ENCODE data around the gene MRPS26.

MRPS26 gene

DNA sequence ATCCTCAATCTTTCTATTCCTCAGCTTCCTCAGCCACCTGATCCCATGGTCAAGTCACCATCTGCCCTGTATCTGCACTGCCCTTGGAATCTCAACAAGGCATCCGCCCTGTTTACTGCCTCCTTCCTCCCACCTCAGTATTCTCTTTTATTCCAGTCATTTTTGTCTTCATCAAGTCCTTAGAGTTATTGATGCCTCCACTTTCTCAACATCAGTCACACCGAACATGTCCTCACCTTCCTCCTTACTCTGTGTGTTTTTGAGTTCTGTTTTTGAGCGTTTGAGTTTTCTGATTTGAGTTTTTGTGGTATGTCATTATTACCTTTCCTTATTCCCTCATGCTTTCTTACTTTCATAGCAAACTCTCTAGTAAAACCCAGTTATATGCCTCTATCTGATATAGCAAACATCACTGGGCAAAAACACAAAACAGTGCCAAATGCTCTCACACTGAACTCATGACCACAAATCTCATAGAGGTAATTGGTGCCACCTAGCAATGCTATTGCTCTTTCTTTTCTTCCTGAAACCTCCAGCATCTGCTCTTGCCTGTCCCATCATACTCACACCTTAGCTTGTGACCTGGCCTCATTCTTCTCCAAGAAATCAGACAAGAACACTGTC is 14.2 kb upstream of the MRPS26 start:
- TF ChIP-seq, protein P1, sequence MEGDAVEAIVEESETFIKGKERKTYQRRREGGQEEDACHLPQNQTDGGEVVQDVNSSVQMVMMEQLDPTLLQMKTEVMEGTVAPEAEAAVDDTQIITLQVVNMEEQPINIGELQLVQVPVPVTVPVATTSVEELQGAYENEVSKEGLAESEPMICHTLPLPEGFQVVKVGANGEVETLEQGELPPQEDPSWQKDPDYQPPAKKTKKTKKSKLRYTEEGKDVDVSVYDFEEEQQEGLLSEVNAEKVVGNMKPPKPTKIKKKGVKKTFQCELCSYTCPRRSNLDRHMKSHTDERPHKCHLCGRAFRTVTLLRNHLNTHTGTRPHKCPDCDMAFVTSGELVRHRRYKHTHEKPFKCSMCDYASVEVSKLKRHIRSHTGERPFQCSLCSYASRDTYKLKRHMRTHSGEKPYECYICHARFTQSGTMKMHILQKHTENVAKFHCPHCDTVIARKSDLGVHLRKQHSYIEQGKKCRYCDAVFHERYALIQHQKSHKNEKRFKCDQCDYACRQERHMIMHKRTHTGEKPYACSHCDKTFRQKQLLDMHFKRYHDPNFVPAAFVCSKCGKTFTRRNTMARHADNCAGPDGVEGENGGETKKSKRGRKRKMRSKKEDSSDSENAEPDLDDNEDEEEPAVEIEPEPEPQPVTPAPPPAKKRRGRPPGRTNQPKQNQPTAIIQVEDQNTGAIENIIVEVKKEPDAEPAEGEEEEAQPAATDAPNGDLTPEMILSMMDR (conservative IDR thresholded peaks at IDR 0.05; ENCODE audit: low read length): no peak
- H3K4me3 ChIP-seq (ENCODE audit: low read length): no peak overlapping the region
- no peak for DNase-seq (ENCODE audit: low read depth)

DNA sequence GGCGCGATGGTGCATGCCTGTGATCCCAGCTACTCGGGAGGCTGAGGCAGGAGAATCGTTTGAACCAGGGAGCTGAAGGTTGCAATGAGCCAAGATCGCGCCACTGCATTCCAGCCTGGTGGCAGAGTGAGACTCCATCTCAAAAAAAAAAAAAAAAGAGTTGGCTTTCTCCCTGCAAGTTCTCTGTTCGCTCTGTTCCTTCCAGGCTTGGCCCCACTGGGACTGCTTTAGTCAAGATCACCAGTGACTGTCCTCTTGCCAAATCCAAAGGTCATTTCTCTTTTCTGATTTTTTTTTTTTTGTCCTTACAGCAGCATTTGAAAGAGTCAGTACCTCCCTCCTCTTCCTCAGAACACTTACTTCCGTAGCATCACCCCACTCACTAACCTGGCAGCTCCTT is 13.2 kb upstream of the MRPS26 start:
- TF ChIP-seq, protein P1 (conservative IDR thresholded peaks at IDR 0.05; ENCODE audit: low read length): no peak
- no peak for DNase-seq (ENCODE audit: low read depth)
- H3K4me3 ChIP-seq (ENCODE audit: low read length): no peak overlapping the region

DNA sequence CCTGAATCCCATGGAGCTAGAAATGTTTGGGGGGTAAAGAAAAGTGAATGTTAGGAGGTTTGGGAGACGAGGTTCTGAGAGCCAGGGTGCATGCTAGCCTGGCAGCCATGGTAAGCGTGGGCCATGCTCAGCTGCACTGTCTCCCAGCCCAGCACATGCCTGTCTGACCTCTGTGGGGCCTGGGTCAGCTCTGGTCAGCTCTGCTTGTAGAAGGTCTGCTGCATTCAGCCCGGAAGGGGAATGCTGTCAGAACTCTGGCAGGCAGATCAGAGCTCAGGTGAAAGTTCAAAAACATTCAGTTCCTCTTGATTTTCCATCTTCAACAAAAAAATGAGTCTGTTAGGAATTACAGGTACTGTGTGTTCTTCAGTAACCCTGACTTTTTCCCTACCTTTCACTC is 8.2 kb upstream of the MRPS26 start:
- no peak for DNase-seq (ENCODE audit: low read depth)
- TF ChIP-seq, protein P1 (conservative IDR thresholded peaks at IDR 0.05; ENCODE audit: low read length): no peak
- no peak overlapping the region for H3K4me3 ChIP-seq (ENCODE audit: low read length)

DNA sequence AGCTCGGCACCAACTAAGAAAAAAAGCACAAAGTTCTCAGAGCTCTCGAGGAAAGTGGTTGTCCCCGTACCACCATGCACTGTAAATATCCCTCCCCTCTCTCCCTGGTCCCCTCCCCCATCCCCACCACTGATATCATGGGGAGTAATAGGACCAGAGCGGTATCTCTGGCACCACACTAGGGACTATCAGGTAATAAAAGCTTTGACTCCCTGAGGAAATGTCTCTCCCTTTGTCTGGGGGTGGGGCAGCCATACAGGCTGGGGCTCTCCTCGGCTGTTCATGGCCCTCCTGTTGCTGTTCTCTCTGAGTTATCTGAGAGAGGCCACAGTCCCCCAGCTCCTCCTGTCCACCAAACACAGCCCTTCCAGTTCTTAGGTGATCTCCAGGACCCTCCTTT is 7.4 kb upstream of the MRPS26 start:
- TF ChIP-seq, protein P1 (conservative IDR thresholded peaks at IDR 0.05; ENCODE audit: low read length): no peak
- H3K4me3 ChIP-seq (ENCODE audit: low read length): no peak overlapping the region
- no peak for DNase-seq (ENCODE audit: low read depth)

DNA sequence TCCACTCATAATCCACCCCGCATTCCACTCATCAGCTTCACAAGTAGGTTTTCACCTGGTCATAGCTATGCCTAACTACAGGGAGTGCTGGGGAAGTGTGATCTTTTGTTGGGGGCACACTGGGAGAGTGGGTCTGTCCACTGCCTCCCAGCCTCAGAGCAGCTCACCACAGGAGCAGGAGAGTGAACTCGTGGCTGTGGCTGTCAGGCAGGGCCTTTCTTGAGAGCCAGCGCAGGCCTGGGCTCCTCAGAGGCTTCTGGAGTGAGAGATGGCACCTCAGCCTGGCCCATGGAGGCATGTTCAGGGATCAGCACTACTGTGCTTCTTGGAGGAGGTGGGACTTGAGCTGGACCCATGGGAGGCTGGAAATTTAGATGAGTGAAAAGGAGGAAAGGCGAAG is 6.4 kb upstream of the MRPS26 start:
- no peak overlapping the region for H3K4me3 ChIP-seq (ENCODE audit: low read length)
- TF ChIP-seq, protein P1 (conservative IDR thresholded peaks at IDR 0.05; ENCODE audit: low read length): no peak
- no peak for DNase-seq (ENCODE audit: low read depth)

DNA sequence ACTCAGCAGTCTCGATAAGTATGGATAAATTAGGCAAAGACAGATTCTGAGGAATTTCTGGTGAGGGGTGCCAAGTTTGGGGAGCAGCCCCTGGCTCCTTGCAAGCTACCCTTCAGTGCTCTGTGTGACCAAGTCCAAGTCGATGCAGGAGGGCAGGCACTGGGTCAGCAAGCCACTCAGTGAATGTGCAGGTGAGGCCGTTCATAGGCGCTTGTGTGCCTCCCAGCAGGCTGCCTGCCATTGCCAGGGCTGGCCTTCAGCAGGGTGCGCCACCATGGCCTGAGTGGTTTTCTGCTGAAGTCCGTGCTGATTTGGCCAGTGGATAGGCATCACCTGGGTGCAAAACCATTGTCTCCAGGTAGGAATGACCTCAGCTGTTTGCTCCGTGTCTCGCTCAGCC is 5.8 kb upstream of the MRPS26 start:
- DNase-seq (ENCODE audit: low read depth): no peak
- TF ChIP-seq, protein P1 (conservative IDR thresholded peaks at IDR 0.05; ENCODE audit: low read length): no peak

DNA sequence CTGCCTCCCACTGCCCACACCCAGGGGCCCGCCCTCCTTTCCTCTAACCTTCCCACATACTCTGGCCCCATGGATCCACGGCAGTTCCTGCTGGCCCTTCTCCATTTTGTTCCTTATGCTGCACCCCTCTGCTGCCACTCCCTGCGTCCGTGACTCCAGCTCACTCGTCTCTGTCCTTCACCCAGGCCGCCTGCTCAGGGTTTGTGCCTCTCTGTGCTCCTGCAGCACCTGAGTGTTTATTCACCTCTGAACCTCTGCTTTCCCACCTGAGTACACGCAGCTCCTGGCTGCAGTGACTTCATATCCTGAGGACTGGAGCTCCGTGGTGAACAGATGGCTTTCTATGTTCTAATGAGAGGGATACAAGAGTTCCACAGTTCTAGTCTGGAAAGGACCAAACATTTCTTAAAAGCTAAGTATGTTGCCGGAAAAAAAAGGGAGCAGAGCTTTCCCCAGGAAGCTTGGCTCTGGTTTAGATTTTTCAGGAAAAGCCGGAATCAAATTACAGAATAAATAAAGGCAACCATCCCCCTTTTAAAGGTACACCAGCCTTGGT is 3.9 kb upstream of the MRPS26 start:
- no peak overlapping the region for H3K4me3 ChIP-seq (ENCODE audit: low read length)
- no peak for DNase-seq (ENCODE audit: low read depth)
- TF ChIP-seq, protein P1 (conservative IDR thresholded peaks at IDR 0.05; ENCODE audit: low read length): no peak

More for the DNA sequence above, 5.8 kb upstream of the MRPS26 start:
- no peak overlapping the region for H3K4me3 ChIP-seq (ENCODE audit: low read length)

Measured in AG10803 (cell line).